GM21717 (cell line): Measurements from ENCODE around the gene HJURP.

Experiments used
- ATAC-seq: cut with Tn5 transposase; IDR thresholded peaks from one replicate; pipeline ENCODE4 v1.9.1; 2021; ENCODE audit warnings: mild to moderate bottlenecking, moderate library complexity; ENCODE audit not compliant: unreplicated experiment

The HJURP gene

DNA sequence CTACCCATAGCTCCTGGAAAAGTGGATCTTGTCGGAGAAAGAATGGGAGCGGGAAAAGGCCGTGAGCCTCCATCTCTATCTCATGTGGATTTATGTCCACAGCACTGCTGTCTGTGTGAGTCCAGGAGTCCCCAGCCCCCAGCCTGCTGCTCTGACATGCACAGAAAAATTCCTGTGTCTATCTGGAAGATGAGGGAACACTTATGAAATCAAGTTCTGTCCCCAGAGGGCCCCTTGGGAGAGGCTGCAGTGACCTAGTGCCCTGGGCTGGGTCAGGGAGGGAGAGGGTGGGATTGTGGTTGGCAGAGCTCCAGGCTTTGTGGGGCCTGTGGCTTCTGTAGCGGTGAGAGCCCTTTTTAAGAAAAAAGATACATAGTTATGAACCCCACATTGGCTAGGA is 37.6 kb downstream of the HJURP start:
- ATAC-seq, result no peak

- ATAC-seq, result no peak
Measured at GRCh38 chr2:233816334-233816733, 38.0 kb downstream of the HJURP start.

- no peak for ATAC-seq
Measured at GRCh38 chr2:233815861-233816260, 38.5 kb downstream of the HJURP start.

- no peak for ATAC-seq
Measured at GRCh38 chr2:233814056-233814835, 40.1 kb downstream of the HJURP start.

- ATAC-seq, result no peak
Measured at GRCh38 chr2:233813236-233814055, 40.9 kb downstream of the HJURP start.

DNA sequence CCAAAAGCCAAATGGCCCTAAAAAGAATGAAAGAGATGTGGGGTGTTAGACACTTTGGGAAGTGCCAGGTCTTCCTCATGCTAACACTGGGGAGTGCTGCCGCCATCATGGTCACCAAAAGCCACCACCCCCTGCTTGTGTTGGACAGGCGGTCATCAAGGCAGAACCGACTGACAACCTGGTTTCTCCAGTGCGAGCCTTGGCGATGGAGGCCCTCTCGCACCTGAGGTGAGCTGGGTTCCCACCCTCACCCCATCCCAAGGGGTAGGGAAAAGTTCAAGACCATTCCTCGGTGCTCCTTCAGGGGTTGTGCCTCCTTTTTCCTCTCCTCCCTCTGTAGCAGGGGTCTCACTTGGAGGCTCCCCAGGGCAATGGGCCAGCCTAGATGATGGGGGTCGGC is 42.6 kb downstream of the HJURP start:
- ATAC-seq, result no peak

- ATAC-seq, result no peak
Measured at GRCh38 chr2:233811087-233811486, 43.2 kb downstream of the HJURP start.

DNA sequence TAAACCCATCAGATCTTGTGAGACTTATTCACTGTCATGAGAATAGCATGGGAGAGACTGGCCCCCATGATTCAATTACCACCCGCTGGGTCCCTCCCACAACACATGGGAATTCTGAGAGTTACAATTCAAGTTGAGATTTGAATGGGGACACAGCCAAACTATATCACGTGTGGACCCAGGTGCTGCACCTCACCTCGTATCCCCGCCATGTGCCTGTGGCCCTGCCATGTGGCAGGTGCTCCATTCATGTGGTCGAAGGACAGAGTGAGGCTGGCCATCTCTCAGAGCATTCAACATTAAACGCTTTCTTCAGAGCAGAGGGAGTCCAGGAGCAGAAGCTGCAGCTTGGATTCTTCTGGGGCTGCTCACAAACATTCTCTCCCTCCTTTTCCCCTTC is 44.0 kb downstream of the HJURP start:
- ATAC-seq, result no peak

GRCh38 chr2:233807966-233808935 is 46.1 kb downstream of the HJURP start:
- no peak for ATAC-seq

DNA sequence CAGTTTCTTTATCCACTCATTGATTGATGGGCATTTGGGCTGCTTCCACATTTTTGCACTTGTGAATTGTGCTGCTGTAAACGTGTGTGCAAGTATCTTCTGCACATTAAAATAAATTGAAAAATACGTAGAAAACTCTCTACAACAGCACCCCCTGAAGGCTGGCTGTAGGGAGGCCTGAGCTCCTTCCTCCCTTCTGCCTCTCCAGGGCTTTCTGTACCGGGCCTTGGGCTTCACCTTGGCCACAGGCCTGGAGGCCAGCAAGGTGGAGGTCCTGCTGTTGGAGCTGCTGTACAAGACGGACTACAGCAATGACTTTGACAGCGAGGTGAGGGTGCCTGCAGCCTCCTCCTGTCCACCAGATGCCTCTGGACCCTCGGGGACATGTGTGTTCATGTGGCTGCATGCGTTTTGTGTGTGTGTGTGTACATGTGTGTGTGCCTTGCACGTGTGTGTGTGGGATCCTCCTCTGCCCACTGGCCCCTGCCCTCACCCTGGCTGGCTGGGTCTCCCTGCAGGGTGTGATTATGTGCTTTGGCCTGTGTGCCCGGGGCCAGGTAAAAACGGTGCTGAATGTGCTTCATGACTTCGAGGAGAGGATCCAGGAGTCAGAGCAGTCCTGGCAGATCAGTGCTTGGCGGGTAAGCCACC is 47.0 kb downstream of the HJURP start:
- ATAC-seq, result no peak

GRCh38 chr2:233803994-233804393 is 50.3 kb downstream of the HJURP start:
- no peak for ATAC-seq

DNA sequence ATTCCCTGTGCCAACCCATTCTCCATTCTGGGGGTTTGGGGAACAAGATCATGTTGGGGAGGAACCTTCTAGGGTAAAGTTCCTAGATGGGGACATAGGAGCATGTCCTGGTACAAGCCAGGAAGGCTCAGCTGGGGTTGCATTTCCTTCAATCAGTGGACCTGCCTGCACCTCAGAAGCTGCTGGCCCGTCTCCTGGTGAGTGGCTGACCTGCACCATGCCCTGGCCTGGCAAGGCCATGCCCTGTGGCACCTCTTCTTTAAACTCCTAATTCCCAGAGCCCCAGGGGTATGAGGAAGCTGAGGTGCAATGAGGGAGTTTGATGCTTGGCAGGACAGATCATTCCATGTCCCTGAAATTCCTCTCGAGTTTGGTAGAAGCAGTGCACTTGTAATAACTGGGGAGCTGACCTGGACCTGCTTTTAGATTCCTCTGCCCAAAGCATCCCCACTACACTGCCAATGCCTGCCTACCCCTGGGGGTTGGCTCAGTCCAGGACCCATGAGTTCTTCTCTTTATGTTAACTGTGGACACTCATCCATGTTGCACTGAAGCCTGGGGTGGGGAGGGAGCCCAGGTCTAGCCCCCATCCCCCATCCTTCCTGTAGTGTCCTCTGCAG is 50.9 kb downstream of the HJURP start:
- ATAC-seq, result no peak

- ATAC-seq, result no peak
Measured at GRCh38 chr2:233802132-233802815, 52.1 kb downstream of the HJURP start.

DNA sequence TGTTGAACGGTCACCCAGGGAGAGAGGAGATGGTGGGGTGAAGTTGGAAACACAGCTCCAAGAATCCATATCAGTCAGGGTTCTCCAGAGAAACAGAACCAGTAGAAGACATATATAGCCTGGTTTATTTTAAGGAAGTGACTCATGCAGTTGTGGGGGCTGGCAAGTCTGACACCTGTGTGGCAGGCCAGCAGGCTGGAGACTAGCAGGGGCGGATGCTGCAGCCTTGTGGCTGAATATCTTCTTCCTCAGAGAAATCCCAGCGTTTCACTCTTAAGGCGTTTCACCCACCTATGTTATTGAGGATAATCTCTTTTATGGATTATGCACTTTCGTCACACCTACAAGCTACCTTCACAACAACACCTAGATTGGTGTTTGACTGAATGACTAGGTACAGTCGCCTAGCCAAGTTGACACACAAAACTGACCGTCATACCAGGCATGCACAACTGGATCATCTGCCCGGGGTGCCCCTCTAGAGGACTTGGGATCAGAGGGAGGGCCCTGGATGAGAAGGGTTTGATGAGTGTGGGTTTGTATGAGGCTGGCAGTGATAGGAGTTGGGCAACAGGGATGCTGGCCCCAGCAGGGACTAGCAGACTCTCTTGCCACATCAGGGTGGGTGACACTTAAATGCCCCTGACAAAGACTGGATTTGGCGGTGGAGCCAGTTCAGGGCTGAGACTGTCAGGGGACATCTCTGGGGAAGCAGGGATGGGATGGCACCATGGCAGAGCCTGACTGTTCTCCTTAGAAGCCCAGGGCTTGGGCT is 52.8 kb downstream of the HJURP start:
- no peak for ATAC-seq

DNA sequence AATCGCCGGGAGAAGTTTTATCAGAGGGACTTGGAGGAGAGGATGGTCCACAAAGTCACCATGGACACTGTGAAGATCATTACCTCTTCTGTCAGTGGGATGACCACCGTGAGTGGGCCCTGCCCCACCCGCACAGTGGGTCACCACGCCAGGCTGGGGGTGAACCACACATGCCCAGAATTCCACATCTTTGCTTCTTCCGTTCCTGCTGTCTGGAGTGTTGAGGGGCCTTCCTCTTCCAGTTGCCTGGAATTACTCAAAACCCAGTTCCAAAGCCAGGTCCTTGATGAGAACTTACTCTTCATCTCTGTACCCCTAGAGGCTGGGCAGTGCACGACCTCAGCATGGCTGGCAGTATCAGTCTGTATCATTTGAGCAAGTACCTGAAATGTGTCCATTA is 54.1 kb downstream of the HJURP start:
- ATAC-seq, result no peak

DNA sequence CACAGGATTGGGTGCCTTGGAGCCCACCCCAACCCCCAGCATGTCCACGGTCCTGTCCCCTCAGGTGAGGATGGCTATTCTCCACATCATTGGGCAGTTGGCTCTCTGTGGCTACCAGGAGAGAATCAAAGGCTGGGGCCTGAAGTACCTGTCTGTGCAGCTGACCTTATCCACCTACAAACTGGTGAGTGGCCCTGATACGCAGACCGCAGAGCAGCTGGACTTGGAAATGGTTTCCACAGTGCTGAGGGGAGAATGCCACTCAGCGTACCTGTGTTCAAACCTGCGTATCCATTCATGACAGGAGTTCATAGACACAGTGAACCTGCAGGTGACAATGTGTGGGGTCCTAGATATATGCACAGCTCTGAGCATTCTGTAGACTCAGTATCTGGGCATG is 54.6 kb downstream of the HJURP start:
- no peak for ATAC-seq

DNA sequence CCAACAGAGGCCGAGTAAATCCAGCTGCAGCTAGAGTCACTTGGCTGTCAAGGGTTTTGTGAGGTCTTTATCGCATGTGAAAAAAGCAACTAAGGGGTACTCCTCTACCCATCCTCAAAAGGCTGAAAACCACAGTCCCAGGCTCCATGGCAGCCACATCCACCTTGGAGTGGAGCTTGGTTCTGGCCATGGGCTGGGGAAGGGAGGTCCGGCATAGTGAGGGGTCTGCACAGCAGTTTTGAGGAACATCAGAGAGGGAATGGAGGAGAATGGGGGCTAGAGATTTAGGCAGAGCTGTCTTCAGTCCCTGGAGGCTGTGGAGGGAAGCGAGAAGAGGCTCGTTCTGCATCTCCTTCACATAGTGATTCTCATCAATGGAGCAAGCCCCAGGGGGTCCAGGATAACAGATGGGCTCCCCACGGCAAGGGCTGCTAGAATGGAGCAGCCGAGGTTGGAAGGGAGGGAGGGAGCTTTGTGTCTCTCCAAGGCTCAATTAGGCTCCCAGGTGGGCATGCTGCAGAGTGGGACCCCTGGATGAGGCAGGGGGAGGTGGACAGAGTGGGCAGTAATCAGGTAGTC is 55.2 kb downstream of the HJURP start:
- no peak for ATAC-seq

DNA sequence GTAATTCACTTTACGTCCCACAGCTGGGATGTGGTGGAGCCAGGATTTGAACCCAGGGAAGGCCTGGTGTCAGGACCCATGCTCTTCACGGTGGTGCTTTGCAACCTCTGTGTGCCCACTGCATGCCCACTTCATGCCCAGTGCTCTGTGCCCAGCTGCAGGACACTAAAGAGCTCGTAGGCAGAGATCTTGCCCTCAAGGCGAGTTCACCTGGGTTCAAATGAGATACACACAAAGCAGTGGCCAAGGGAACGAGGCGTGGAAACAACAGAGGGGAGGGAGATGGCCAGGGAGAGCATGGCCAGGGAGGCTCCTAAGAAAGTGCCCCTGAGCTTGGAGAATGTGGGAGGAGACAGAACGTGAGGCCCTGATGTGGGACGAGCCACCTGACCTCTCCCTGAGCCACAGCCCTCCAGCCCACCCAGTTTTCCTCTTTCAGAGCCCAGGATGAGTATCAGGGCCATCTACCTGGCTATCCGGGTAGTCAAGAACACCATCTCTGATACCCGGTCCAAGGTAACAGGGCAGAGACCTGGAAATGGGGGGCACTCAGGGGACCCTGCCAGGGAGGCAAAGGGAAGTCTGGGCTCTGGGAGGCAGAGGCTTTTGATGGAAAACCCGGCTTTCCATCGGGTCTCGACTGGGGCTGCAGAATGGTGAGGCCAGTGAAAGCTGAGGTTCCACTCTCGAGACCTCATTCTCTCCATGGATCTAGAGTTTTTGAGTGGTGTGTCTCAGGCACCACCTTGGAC is 55.8 kb downstream of the HJURP start:
- no peak for ATAC-seq
